Measurements from ENCODE around the gene ZNF865.

ZNF865 gene

GRCh38 chr19:55586976-55587668 is 18.3 kb upstream of the ZNF865 start:
- peak; percentile 87 to 91 for DNase-seq (ENCODE audit: low read depth in 2 of 2)

- DNase-seq (ENCODE audit: low read depth in 2 of 2) = no peak
Measured at GRCh38 chr19:55588738-55589137, 16.7 kb upstream of the ZNF865 start.

GRCh38 chr19:55590109-55590508 is 15.3 kb upstream of the ZNF865 start:
- DNase-seq (ENCODE audit: low read depth in 2 of 2) = no peak

- no peak for DNase-seq (ENCODE audit: low read depth in 2 of 2)
Measured at GRCh38 chr19:55590617-55591016, 14.8 kb upstream of the ZNF865 start.

GRCh38 chr19:55591555-55591954 is 13.9 kb upstream of the ZNF865 start:
- DNase-seq (ENCODE audit: low read depth in 2 of 2) = no peak

GRCh38 chr19:55592391-55593090 is 12.9 kb upstream of the ZNF865 start:
- no peak for DNase-seq (ENCODE audit: low read depth in 2 of 2)

- DNase-seq (ENCODE audit: low read depth in 2 of 2) = no peak
Measured at GRCh38 chr19:55593096-55593772, 12.2 kb upstream of the ZNF865 start.

- no peak for DNase-seq (ENCODE audit: low read depth in 2 of 2)
Measured at GRCh38 chr19:55594996-55595545, 10.4 kb upstream of the ZNF865 start.

- DNase-seq (ENCODE audit: low read depth in 2 of 2) = no peak
Measured at GRCh38 chr19:55596304-55596703, 9.1 kb upstream of the ZNF865 start.

- DNase-seq (ENCODE audit: low read depth in 2 of 2) = no peak
Measured at GRCh38 chr19:55597501-55597921, 7.9 kb upstream of the ZNF865 start.

- DNase-seq (ENCODE audit: low read depth in 2 of 2) = no peak
Measured at GRCh38 chr19:55598034-55598433, 7.4 kb upstream of the ZNF865 start.

- peak; percentile 81 to 82 for DNase-seq (ENCODE audit: low read depth in 2 of 2)
Measured at GRCh38 chr19:55598719-55599467, 6.6 kb upstream of the ZNF865 start.

- DNase-seq (ENCODE audit: low read depth in 2 of 2) = peak; percentile 92 to 94
Measured at GRCh38 chr19:55599468-55599841, 6.0 kb upstream of the ZNF865 start, which contains the start of gene FIZ1. FIZ1 (minus strand) TSS chr19:55599517; CDS start chr19:55597865, 1,652 bp downstream.

GRCh38 chr19:55599842-55600661 is 5.4 kb upstream of the ZNF865 start, which contains the start of gene ZNF524:
ZNF524 (plus strand) TSS chr19:55600288; CDS start chr19:55602113, 1,825 bp downstream.
- DNase-seq (ENCODE audit: low read depth in 2 of 2) = peak; percentile 77 to 81

GRCh38 chr19:55600662-55601028 is 4.8 kb upstream of the ZNF865 start:
- DNase-seq (ENCODE audit: low read depth in 2 of 2) = no peak

- DNase-seq (ENCODE audit: low read depth in 2 of 2) = no peak
Measured at GRCh38 chr19:55601084-55601483, 4.4 kb upstream of the ZNF865 start.

GRCh38 chr19:55602104-55603001 is 3.1 kb upstream of the ZNF865 start:
- DNase-seq (ENCODE audit: low read depth in 2 of 2) = no peak

GRCh38 chr19:55603115-55603514 is 2.3 kb upstream of the ZNF865 start:
- no peak for DNase-seq (ENCODE audit: low read depth in 2 of 2)

- no peak for DNase-seq (ENCODE audit: low read depth in 2 of 2)
Measured at GRCh38 chr19:55603581-55604292, 1.7 kb upstream of the ZNF865 start.
